Stimulated activated CD4-positive, alpha-beta T cell treated with anti-CD3 and anti-CD28 coated beads, Interleukin-12 subunit alpha, Interleukin-12 subunit beta, amount 100 ng/mL, for 48 hours (primary cell): ENCODE results near the gene RPSA.
"Not testable (repeated sequence)": the region's sequence is repeated elsewhere in the genome, so short reads cannot be mapped to it uniquely, and the experiment has no call there.

ENCODE experiments used
- DNase-seq, 3 donors: peaks; one replicate each; pipeline ENCODE4 v3.0.0-alpha.2; 2020; ENCODE audit warnings: low read depth in 2 of 3, low spot score in 1 of 3

Gene RPSA

DNA sequence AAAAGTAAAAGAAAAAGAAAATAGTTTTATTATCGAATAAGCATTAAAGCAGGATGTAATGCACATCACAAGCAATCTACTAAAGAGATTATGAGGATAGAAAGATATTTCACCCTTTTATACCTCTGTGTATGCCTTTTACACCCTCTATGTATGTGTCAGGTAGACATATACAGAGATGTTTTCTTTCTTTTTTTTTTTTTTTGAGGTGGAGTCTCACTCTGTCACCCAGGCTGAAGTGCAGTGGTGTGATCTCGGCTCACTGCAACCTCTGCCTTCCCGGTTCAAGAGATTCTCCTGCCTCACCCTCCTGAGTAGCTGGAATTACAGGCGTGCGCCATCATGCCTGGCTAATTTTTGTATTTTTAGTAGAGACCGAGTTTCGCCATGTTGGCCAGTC lies 47.4 kb downstream of the RPSA start:
- DNase-seq, result not testable (repeated sequence)

DNA sequence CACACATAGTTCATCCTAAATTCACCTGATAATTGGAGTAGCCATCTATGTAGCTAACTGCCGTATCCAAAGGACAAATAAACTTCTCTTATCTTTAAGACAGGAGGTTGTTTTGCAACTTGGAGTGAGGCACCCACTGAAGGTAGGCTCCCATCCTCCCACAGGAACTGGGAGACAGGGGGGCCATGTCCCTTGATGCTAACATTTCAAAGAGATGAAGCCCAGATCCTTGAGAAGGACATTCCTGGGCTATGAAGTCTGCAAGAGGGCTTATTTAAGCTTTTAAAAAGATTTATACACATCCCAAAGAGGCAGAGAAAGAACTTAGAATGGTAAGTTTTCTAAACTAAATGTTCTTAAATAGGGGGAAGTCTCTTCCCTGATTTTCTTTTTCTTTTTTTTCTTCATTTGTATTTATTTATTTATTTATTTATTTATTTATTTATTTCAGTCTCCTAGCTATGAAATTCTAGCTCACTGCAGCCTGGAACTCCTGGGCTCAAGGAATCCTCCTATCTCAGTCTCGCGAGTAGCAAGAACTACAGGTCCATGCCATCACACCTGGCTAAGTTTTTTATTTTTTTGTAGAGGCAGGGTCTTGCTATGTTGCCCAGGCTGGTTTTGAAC lies 48.2 kb downstream of the RPSA start:
- DNase-seq, result no peak

DNA sequence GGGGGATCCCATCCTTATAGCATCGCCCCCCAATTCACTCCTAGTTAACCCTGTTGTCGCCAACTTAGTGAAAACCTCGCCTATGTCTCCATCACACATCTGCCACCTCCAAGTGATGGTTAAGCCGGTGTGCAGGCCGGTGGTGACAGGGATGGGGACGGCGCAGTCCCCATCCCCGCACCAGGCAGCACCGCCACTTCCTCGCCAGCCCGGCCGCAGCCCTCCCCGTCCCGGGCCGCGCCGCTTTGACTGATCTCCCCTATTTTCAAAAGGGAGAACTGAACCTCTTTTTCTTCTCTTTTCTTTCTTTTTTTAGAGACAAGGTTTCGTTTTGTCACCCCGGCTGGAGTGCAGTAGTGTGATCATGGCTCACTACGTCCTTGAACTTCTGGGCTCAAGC lies 49.6 kb downstream of the RPSA start:
- no peak for DNase-seq

DNA sequence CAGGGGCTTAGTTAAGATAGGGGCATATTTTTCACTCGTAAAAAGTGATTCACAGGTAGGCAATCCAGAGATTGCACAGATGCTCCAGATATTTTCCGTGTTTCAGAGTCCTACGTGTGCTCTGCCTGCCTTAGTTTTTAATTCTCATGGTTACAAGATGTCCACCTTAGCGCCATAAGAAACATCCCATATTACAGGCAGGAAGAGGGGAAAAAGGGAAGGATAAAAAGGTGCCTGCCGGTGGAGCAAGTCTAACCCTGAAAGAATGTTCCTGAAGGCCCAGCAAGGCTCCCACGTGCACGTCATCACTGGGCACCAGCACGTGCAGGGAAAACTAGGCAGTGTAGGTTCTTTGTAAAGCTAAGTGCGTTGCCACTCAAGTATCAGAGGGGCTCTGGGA lies 50.8 kb downstream of the RPSA start:
- DNase-seq, result no peak

DNA sequence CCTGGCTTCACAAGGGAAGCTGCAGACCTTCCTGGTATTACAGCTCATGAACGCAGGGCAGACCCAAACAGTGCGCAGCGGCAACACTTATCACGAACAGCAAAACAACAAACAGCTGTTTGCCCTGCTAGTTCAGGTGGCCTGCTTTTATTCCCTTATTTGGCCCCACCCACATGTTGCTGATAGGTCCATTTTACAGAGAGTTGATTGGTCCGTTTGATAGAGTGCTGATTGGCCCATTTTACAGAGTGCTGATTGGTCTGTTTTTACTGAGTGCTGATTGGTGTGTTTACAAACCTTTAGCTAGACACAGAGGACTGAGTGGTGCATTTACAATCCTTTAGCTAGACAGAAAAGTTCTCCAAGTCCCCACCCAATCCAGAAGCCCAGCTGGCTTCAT lies 52.1 kb downstream of the RPSA start:
- DNase-seq, result not testable (repeated sequence)

DNA sequence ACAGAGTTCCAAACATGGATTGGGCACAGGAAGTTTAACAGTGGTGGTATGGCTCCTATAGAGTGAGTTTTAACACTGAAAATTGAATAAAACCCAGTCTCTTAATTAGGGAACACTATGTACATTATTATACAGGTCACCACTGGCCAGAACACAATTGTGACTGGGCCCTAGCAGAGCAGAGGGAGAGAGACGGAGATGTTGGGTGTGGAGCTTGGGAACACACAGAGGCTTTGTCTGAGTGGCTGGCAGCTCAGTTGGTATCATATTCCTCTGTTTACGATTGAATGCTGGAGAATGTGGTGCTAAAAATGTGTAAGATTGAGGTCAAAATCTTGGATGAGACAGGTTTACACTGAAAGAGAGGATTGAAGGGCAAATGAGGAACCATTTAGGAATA lies 54.2 kb downstream of the RPSA start:
- DNase-seq, result no peak
